CD4-positive, alpha-beta T cell treated with Interleukin-6 for 4 hours (primary cell): Measurements from ENCODE around the gene TMEM131.

Experiments used
- DNase-seq: peaks from one replicate; pipeline ENCODE4 v3.0.0-alpha.2; 2020; ENCODE audit warnings: mixed read lengths

TMEM131 gene

DNA sequence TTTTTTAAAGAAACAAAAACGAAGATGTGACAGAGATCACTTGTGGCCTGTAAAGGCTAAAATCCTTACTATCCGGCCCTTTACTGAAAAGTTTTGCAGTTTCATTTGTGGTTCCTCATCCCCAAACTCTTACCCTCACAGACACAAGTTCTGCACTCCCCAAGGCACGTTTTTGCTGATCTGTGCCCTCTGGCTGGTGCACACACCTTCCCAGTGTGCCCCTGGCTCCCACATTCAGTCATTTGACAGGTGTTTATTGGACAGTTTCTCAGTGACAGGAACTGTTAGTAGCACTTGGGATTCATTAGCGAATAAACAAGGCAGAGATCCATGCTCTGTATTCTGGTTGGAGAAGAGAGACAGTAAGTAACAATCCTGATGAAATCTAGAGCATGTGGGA lies 259.6 kb downstream of the TMEM131 start:
- no peak for DNase-seq

DNA sequence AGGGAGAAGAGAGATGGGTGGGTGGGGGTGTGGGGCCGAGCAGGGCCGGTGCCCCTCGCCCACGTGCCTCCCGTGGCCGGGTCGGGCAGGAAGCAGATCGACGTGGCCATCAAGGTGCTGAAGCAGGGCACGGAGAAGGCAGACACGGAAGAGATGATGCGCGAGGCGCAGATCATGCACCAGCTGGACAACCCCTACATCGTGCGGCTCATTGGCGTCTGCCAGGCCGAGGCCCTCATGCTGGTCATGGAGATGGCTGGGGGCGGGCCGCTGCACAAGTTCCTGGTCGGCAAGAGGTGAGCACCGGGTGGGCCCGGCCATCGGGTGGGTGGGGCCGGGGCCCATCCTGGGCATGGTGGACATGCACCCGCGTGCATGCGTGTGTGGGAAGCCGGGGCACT lies 260.6 kb downstream of the TMEM131 start:
- DNase-seq = no peak

DNA sequence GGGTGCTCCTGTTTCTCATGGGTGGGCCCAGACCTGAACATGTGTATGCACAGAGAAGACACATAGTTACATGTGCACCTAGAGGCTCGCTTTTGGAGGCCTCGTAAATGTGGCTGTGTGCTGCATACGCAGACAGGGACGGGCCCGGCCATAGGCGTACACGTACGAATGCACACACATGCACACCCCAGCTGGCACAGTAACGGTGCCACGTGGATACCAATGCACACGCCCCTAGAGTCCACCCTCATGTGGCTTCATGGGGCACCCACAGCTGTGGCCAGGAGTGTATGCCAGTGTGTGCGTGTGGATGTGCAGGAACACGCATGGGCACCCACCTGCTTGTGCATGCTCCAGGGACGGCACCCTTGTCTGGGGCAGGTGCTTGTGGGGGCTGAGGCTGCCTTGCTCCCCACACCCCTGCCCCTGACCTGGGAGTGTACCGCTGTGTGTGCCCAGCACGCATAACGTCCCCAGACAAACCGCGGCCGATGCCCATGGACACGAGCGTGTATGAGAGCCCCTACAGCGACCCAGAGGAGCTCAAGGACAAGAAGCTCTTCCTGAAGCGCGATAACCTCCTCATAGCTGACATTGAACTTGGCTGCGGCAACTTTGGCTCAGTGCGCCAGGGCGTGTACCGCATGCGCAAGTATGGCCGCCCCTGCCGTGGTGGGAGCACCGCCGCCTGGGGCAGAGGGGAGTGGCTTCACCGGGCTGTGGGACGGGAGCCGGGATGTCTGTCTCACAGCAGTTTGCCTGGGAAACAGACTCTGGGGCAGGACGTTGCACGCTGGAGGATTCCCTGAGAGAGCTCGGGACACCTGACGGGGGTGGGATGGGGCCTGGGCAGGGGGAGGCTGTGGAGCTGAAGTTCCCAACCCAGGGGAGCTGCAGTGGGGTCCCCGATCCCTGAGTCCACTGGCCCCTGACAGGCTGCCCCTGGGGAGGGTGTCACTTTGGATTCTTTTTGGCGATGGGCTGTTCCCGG lies 261.4 kb downstream of the TMEM131 start:
- DNase-seq = no peak

DNA sequence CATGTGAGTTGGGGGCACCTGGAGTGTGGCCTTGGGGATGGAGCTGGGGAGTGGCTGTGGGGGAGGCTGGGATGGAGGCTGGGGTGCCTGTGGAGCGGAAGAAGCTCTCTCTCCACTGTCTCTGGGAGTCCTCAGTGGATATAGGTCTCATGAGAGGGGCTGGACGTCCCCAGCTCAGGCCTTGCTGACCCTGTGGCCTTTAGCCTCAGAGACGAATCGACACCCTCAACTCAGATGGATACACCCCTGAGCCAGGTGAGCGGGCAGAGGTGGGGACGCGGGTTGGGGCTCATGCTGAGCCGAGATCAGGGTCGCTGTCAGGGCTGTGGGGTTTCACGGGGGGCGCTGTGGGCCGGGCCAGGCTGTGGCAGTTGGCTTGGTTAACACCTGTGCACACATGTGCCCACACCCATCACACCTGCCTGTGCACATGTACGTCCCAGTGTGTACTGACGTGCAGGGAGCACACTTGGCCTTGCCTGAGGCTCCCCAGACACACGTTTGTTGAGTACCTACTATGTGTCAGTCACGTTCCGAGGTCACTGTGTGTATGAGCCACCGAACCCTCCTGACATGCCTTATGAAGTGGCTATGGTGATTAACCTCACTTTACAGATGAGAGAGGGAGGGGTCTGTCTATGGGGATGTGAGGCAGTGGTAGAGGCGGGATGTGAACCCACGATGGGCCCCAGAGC lies 262.3 kb downstream of the TMEM131 start:
- DNase-seq = no peak

DNA sequence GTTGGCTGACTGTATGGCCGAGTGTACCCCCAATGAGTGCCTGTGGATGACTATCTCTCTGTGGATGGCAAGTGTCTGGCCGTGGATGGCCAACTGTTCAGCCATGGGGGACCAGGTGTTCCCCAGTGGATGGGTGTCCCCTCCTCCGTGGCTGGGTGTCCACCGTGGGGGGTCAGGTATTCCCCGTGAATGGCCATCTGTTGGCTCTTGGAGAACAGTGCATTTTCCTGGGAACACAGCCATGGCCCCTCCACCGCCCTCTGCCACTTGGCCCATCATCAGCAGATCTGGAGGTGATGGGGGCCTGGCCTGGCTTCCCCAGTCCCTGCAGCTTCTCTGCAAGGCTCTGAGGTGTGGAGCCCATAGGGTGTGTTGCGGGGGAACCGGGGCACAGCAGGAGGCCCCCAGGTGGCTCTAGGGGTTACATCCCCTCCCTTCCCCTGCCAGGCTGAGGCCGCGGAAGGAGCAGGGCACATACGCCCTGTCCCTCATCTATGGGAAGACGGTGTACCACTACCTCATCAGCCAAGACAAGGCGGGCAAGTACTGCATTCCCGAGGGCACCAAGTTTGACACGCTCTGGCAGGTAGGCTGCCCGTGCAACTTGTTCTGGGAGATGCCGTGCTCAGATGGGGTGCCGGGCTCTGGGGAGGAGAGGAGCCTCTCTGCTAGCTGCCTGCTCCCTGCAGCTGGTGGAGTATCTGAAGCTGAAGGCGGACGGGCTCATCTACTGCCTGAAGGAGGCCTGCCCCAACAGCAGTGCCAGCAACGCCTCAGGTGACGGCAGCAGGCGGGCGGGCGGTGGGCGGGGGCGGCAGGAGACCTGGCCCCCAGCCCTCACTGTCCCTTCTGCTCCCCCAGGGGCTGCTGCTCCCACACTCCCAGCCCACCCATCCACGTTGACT lies 263.1 kb downstream of the TMEM131 start:
- DNase-seq = no peak

DNA sequence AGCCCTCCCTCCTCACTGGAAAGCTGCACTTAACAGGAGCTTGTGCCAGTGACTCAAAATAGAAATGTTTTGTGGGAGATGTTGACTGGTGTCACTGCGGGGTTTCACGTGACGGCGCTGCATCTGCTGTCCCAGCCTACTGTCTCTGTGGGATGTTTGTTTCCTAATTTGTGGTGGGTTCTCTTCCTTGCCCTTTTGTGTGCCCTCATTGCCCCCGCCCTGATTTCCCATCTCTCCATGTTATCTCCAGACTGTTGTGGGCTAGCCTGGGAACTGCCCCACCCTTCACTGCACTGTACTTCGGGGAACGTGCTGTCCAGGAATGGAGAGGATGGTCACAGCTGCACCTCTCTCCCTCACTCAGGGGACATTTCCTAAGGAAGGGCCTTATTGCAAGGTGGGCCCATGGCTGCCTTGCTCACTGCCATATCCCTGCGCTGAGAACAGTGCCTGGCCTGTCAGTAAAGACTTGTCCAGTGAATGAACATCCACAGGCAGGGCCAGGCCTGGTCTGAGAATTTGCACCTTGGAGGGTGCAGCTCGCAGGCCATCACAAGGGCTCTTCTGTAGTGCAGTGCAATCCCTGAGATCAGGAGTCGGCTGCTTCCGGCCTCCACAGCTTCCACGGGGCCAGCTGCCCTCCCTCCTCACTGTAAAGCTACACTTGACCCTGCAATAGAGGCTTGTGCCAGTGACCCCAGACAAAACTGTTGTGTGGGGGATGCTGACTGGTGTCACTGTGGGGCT lies 264.3 kb downstream of the TMEM131 start:
- no peak for DNase-seq

DNA sequence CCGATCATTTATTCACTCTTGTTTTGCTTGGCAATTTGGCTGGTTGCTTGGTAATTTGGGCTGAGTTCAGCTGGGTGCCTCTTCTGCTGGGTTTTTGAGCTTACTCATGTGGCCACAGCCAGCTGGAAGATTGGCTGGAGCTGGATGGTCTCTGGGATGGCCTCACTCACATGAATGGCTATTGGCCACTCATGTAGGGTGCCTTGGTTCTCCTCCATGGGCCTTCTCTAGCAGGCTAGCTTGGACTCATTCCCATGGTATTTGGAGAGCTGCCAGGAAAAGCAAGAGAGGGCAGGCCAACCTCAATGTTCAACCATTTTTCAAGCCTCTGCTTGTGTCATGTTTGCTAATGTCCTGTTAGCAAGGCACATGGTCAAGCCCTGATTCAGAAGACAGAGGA lies 265.5 kb downstream of the TMEM131 start:
- no peak for DNase-seq

DNA sequence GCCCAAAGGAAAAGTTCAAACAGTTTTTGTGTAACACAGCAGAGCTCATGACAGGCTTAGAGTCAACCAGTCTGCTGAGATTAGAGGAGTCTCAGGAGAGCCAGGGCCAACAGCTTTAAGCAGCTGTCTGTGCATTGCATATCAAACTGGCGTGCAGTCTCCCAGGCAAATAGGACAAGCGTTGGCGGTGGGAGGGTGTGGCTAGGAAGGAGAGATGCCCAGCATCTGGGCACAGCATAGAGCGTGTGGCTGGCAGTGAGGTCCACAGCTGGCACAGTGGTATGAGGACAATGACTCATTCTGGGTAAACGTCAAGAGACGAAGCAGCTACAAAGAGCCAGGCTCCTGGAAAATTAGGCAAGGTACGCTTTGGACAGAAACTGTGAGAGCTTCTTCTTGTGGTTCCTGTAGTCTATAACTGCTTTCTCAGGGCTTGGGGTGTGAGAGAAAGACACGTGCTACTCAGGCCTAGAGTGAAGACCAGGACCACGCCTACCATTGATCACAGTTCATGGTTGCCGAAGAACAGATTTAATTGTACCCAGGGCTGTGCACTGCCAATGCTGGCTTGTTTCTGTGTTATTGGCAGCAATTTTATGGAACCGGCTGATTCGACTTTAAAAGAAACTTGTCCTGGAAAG lies 267.5 kb downstream of the TMEM131 start:
- DNase-seq = peak; percentile 35

DNA sequence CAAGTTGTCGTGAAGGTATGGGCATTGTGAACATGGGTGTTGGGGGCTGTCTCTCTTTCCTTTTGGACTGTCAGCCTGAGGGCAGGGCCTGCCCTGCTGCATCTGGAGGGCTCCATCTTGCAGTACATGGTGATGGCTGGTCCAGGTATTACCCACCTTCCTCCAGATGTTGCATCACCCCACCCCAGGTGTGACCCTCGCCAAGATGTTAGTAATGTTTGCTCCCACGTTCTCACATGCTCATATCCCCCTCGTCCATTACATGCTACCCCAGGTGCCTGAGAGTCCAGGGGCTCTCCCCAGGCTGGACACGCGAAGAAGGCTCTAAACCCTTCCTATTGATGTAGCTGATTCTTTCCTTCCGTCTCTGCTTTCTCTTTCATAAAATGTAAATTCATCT lies 268.5 kb downstream of the TMEM131 start:
- no peak for DNase-seq

DNA sequence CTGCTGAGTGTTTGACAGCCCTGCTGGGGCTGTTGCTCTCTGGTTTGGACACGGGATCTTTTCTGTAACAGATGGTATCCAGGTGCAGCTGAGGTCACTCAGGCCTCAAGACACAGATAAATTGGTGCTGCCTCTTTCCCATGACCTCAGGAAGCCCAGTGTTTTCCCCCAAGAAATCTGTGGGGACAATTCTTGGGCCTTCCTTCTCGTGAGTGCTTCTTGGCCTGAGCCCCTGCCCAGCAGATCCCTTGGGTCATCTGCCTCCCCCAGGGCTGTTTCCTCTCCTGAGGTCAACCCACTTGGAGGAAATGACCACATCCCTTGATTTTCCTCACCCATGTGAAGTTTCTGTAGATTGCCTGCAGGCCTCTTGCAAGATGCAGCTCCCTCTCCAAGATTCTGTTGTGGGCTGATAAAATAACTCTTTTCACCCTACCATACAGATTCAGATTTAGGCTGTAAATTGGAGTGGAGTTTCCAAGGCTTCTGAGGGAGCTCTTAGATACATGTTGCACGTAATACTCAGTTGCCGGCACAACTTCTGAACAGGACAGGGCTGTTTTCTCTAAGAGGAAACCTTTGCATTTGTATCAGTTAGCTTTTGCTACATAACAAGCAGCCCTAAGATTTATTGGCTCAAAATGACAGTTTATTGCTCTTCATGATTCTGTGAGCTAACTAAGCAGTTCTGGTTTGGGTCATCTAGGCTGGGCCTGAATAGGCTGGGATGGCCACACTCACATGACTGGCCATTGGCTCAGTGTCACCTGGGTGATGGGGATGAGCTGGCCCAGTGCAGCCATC lies 269.3 kb downstream of the TMEM131 start:
- DNase-seq = no peak

DNA sequence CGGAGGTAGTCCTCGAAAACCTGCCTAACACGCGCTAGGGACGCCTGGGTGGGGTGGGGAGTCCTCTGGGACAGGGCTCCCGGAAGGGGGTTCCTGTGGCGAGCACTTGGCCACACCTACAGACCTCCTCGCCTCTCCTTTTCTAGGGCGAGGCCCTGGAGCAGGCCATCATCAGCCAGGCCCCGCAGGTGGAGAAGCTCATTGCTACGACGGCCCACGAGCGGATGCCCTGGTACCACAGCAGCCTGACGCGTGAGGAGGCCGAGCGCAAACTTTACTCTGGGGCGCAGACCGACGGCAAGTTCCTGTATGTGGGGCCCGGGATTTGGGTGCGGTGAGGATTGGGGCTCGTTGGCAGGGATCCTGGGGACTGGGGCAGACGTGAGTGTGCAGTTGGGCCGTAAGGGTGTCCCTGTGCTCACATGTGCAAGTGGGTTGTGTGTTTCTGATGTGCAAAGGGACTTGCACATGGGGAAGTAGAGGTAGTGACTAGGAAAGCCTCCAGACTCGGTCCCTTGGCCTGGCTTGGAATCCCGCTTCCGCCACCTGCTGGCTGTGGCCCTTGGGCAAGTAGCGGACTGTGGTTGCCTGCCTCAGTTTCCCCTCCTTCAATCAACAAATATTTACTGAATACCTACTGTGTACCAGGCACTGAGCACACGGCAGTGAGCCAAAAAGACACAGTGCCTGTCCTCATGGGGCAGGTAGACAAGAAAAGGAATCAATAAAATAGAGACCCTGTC lies 270.6 kb downstream of the TMEM131 start:
- DNase-seq = no peak

DNA sequence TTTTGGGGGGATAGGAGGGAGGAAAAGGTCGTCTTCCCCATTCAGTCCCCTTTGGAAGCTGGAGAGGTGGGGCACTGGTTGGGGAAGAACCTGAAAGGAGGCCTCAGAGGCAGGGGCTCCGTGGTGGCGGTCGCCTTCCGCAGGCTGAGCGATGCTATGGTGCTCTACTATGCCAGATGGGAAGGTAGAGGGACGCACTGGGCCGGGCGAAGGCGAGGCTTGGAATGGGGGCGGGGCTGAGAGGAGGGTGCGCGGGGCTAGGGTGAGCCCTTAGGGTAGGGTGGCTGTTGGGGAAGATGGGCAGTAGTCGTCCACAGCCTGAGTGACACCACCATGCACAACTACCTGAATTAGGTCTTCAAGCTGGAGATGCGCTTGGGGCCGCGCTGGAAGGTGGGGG lies 271.2 kb downstream of the TMEM131 start:
- no peak for DNase-seq

DNA sequence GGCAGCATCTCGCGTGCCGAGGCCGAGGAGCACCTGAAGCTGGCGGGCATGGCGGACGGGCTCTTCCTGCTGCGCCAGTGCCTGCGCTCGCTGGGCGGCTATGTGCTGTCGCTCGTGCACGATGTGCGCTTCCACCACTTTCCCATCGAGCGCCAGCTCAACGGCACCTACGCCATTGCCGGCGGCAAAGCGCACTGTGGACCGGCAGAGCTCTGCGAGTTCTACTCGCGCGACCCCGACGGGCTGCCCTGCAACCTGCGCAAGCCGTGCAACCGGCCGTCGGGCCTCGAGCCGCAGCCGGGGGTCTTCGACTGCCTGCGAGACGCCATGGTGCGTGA lies 271.7 kb downstream of the TMEM131 start:
- no peak for DNase-seq

DNA sequence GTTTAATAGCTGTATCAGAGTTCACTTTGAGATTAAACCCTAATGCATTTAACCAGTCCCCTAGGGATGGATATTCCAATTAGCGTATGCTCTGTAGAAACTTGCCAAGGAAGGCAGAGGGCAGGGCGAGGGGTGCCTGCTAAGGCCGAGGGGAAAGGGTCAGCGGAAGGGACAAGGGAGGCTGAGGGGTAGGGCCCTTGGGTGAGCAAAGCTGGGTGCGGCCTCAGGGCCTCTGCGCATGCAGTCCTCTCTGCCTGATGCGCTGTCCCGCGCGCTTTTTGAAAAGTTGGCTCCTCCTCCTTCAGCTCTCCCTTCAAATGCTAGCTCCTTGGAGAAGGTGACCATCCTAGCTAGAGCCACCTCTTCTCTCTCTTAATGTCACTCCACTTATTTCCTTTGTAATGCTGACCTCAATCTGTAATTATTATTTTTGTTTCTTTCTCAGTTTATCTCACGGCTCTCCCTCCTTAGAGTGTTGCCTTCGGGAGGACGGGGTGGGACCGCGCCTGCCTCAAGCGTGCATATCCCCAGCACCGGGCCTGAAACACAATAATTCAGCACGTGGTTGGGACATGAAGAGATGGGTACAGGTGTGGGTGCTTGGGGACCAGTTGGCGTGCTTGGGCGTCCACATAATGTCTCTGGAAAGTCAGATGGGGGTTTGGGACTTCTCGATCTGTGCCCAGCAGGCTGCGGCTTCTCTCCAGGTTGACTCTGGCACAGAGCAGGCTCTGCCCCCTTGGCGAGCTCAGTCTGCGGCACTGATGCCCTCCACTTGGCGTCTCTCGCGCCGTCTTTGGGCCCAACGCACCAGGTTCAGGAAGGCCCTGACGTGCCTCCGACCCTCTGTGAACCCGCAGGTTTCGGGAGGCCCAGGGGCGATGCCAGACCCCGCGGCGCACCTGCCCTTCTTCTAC lies 272.3 kb downstream of the TMEM131 start:
- DNase-seq = no peak

DNA sequence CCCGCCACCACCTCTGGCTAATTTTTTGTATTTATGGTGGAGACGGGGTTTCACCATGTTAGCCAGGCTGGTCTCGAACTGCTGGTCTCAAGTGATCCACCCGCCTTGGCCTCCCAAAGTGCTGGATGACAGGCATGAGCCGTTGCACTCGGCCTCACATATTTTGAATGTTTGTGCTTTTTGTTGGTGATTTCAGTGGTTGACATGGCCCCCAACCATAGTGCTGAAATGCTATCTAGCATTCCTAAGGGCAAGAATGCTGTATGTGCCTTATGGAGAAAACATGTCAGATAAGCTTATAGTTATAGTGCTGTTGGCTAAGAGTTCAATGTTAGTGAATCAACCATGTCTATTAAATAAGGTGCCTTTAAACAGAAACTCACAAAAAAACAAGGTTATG lies 273.5 kb downstream of the TMEM131 start:
- no peak for DNase-seq

DNA sequence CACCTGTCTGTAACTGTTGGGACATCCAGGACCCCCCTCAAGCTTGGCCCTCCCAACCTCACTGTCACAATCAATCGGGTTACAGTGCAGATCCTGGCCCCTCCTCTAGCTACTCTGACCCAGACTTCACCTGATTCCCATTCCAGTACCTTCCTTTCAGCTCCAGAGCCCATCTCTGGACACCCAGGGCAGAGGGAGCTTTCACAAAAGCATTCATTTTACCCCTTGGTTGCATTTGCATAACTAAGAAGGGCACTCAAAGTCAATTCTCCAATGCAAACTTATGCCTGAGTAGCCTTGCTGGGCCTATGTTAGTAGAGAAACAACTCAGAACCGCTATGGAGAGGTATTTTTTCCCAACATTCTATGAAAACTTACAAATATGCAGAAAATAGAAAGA lies 275.0 kb downstream of the TMEM131 start:
- no peak for DNase-seq

DNA sequence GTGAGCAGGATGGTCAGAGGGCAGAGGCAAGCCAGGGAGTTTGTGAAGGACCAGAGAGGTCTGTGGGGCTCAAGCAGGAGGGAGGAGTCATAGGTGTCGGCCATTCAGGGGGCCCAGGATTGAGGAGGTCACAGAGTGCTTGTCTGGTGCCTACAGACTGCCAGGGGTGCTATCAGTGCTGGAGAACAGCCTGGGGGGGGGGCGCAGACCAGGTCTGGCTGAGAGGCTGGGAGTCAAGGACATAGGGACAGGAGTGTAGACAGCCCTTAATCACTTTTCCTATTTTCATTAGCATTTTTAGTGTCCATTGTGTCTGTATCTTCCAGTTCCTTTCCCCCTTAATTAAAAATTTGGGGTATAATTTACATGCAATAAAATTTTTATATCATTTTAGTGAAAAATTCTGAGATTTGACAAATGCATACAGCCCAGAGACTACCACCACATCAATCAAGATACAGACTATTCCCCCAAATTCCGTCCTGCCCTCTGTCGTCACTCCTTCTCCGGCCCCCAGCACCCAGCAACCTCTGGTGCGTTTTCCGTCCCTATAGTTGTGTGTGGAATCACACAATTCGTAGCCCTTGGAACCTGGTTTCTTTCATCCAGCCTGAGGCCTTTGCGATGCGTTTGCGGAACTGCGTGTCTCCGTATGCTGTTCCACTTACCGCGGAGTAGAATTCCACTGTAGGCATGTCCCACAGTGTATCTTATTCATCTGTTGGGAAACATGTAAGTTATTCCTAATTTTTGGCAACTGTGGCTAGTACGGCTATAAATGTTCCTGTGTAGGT lies 276.2 kb downstream of the TMEM131 start:
- DNase-seq = no peak

DNA sequence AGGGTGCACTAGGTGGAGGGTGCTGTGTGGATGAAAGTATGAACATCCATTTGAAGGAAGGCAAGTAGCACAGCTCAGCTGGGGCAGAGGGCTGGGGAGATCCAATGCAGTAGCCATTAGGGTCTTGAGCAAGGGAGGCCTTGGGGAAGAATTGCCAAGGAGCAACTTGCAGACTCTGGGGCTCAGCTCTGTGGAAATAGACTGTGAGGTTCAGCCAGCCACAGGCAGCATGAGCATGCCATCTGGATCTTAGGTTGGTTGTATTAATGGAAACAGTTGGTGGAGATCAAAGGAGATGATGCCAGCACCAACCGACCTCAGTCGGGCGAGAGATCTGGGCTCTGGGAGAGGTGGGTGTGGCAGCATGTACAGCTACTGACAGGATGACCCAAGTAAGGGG lies 276.8 kb downstream of the TMEM131 start:
- DNase-seq = no peak
